ENCODE results near the gene GAK.

GRCh38 chr4:906339-907102, 25.6 kb downstream of the GAK start:
- TF ChIP-seq CTCF (IDR thresholded peaks at IDR 0.05 in 8 of 11, conservative IDR thresholded peaks at IDR 0.05 in 3 of 11) (no peak), POLR2A (IDR thresholded peaks at IDR 0.05) (no peak)

Data from spleen (tissue), 7 donors.